CD4-positive, CD25-positive, alpha-beta regulatory T cell (primary cell): ENCODE results near the gene ACP6. TPM values are rescaled to one million over a fixed set of nuclear protein-coding genes. Genes with fewer than 3 reads are reported as not detected.
A peak's percentile ranks its signal among the peaks of the same experiment; 100 is the strongest.

Source experiments
- ATAC-seq, 2 donors: fragments of 150-1000 bp; cut with Tn5 transposase; one replicate each; pipeline ENCODE4 v1.10.0; 2021; ENCODE audit warnings: low read depth in 2 of 2, moderate number of reproducible peaks in 2 of 2, moderate library complexity in 1 of 2
- DNase-seq, 3 donors: peaks; one replicate each; pipeline versions ENCODE4 v3.0.0 to v3.0.0-alpha.2; 2012 to 2022; ENCODE audit warnings: mixed read lengths in 1 of 3
- H3K27ac ChIP-seq: one replicate; pipeline ENCODE4 v1.7.0; 2013; ENCODE audit warnings: mild to moderate bottlenecking, low read length; ENCODE audit not compliant: insufficient read depth, poor library complexity, severe bottlenecking
- H3K27me3 ChIP-seq: one replicate; pipeline ENCODE4 v1.7.0; 2013; ENCODE audit warnings: low read length; ENCODE audit not compliant: control insufficient read depth, insufficient read depth
- H3K36me3 ChIP-seq: one replicate; pipeline ENCODE4 v1.7.0; 2013; ENCODE audit warnings: mild to moderate bottlenecking, low read length, moderate library complexity; ENCODE audit not compliant: control insufficient read depth, insufficient read depth
- H3K4me1 ChIP-seq: 2 replicates; pipeline ENCODE4 v1.7.0; 2013; ENCODE audit warnings: mild to moderate bottlenecking, low read length; ENCODE audit not compliant: insufficient read depth, control insufficient read depth, poor library complexity, severe bottlenecking
- H3K4me3 ChIP-seq: one replicate; pipeline ENCODE4 v1.7.0; 2013; ENCODE audit warnings: low read depth, mild to moderate bottlenecking, low read length, moderate library complexity
- H3K9me3 ChIP-seq, 2 experiments: 1 replicate in 1 of 2; 2 replicates in 1 of 2; pipeline ENCODE4 v1.7.0; 2013; ENCODE audit warnings: low read length in 2 of 2, mild to moderate bottlenecking in 1 of 2, moderate library complexity in 1 of 2; ENCODE audit not compliant: control insufficient read depth in 2 of 2
- H3K27ac Mint-ChIP-seq, 3 donors: one replicate each; pipeline ENCODE4 v1.8.0; 2020 to 2022; ENCODE audit warnings: mild to moderate bottlenecking in 3 of 3, mixed read lengths in 3 of 3, moderate library complexity in 2 of 3
- H3K27me3 Mint-ChIP-seq: one replicate; pipeline ENCODE4 v1.8.0; 2022; ENCODE audit warnings: mild to moderate bottlenecking, mixed read lengths
- H3K36me3 Mint-ChIP-seq: one replicate; pipeline ENCODE4 v1.8.0; 2020; ENCODE audit warnings: mixed read lengths
- H3K4me1 Mint-ChIP-seq, 4 donors: one replicate each; pipeline ENCODE4 v1.8.0; 2020 to 2022; ENCODE audit warnings: mixed read lengths in 4 of 4, mild to moderate bottlenecking in 1 of 4
- H3K4me3 Mint-ChIP-seq, 4 donors: one replicate each; pipeline ENCODE4 v1.8.0; 2020 to 2022; ENCODE audit warnings: mild to moderate bottlenecking in 4 of 4, mixed read lengths in 4 of 4, moderate library complexity in 3 of 4
- H3K9me3 Mint-ChIP-seq, 7 donors: one replicate each; pipeline ENCODE4 v1.8.0; 2020 to 2022; ENCODE audit warnings: mixed read lengths in 7 of 7, mild to moderate bottlenecking in 3 of 7, moderate library complexity in 2 of 7
- polyA plus RNA-seq, 4 donors: library from polyadenylated mRNA; unstranded; fragments of 300-500 nt; fragmentation: Illumina TruSeq; gene quantifications; one replicate each; pipeline ENCODE4 v1.2.3, GENCODE V29; 2021
- total RNA-seq: library from RNA; stranded (reverse); gene quantifications from one replicate; pipeline ENCODE4 v1.2.3, GENCODE V29; 2022

The ACP6 gene
- total and polyA plus RNA-seq, 5 donors from 2014 or later, result 8.9 to 18.5 (median 12.6) TPM

- ATAC-seq (no peak), DNase-seq (no peak)
- no peak overlapping the region for H3K4me3 ChIP-seq
- H3K4me1 ChIP-seq, result peaks cover 10% of the 10 kb centered on the region
- H3K27ac ChIP-seq, result no peak overlapping the region
- Mint-ChIP-seq H3K27me3 (no peaks in the 10 kb centered on the region), H3K27ac (peak overlapping the region in 1 of 3 donors; percentile 72), H3K36me3 (peaks cover 26% of the 10 kb centered on the region), H3K4me1 (peaks cover 0 to 21% (median 14%) of the 10 kb centered on the region in 4 donors), H3K9me3 (peaks cover 0 to 1% (median 0%) of the 10 kb centered on the region in 7 donors), H3K4me3 (no peak overlapping the region)
- peaks cover 6% of the 10 kb centered on the region for H3K36me3 ChIP-seq
- H3K9me3 ChIP-seq, result no peaks in the 10 kb centered on the region
- H3K27me3 ChIP-seq, result no peaks in the 10 kb centered on the region
Measured at GRCh38 chr1:147626739-147627138, 43.6 kb downstream of the ACP6 start.

DNA sequence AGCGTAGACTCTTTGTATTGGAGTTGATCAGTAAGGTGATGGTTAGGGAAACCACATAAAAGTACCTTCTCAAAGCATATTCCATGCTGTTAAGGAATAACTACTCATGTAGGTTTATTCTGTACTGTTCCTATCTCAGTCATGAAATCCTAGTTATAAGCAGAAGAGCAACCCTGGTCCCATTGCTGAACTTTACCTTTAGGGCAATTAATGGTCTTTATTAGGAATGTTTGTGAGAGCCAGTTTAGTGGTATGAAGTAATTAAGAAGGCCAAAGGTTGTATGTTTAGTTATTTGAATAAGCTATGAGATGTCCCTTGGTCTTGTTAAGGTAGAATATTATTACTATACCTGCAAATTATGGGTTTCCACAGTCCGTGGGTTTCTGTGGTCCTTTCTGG, 44.0 kb downstream of the ACP6 start:
- Histone ChIP-seq H3K27ac (no peak overlapping the region), H3K27me3 (no peaks in the 10 kb centered on the region), H3K36me3 (peaks cover 11% of the 10 kb centered on the region), H3K4me3 (no peak overlapping the region), H3K4me1 (peaks cover 10% of the 10 kb centered on the region), H3K9me3 (no peaks in the 10 kb centered on the region)
- peaks cover 0 to 1% (median 0%) of the 10 kb centered on the region in 7 donors for H3K9me3 Mint-ChIP-seq
- peaks cover 26% of the 10 kb centered on the region for H3K36me3 Mint-ChIP-seq
- H3K4me3 Mint-ChIP-seq, result no peak overlapping the region
- peaks cover 0 to 21% (median 14%) of the 10 kb centered on the region in 4 donors for H3K4me1 Mint-ChIP-seq
- H3K27ac Mint-ChIP-seq, result no peak overlapping the region
- no peaks in the 10 kb centered on the region for H3K27me3 Mint-ChIP-seq
- no peak for ATAC-seq
- DNase-seq, result no peak

- H3K4me3 ChIP-seq, result no peak overlapping the region
- Mint-ChIP-seq H3K4me3 (no peak overlapping the region), H3K27me3 (no peaks in the 10 kb centered on the region), H3K9me3 (no peaks in the 10 kb centered on the region), H3K36me3 (peaks cover 30% of the 10 kb centered on the region), H3K4me1 (peaks cover 0 to 20% (median 14%) of the 10 kb centered on the region in 4 donors), H3K27ac (no peak overlapping the region)
- ATAC-seq (no peak), DNase-seq (no peak)
- no peak overlapping the region for H3K27ac ChIP-seq
- H3K27me3 ChIP-seq, result no peaks in the 10 kb centered on the region
- peaks cover 10% of the 10 kb centered on the region for H3K4me1 ChIP-seq
- H3K36me3 ChIP-seq, result peaks cover 12% of the 10 kb centered on the region
- H3K9me3 ChIP-seq, result no peaks in the 10 kb centered on the region
Measured at GRCh38 chr1:147625362-147625995, 44.8 kb downstream of the ACP6 start.

DNA sequence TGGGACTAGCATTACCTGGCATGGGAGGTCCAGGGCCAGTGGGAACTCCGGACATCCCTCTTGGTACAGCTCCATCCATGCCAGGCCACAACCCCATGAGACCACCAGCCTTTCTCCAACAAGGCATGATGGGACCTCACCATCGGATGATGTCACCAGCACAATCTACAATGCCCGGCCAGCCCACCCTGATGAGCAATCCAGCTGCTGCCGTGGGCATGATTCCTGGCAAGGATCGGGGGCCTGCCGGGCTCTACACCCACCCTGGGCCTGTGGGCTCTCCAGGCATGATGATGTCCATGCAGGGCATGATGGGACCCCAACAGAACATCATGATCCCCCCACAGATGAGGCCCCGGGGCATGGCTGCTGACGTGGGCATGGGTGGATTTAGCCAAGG, 45.8 kb downstream of the ACP6 start:
- Histone ChIP-seq H3K4me3 (no peak overlapping the region), H3K4me1 (peaks cover 9% of the 10 kb centered on the region), H3K36me3 (peaks cover 14% of the 10 kb centered on the region), H3K27ac (no peak overlapping the region), H3K27me3 (no peaks in the 10 kb centered on the region), H3K9me3 (no peaks in the 10 kb centered on the region)
- peaks cover 0 to 16% (median 10%) of the 10 kb centered on the region in 4 donors for H3K4me1 Mint-ChIP-seq
- DNase-seq (no peak), ATAC-seq (no peak)
- no peaks in the 10 kb centered on the region for H3K9me3 Mint-ChIP-seq
- no peak overlapping the region for H3K4me3 Mint-ChIP-seq
- no peaks in the 10 kb centered on the region for H3K27me3 Mint-ChIP-seq
- no peak overlapping the region for H3K27ac Mint-ChIP-seq
- H3K36me3 Mint-ChIP-seq, result peaks cover 31% of the 10 kb centered on the region

DNA sequence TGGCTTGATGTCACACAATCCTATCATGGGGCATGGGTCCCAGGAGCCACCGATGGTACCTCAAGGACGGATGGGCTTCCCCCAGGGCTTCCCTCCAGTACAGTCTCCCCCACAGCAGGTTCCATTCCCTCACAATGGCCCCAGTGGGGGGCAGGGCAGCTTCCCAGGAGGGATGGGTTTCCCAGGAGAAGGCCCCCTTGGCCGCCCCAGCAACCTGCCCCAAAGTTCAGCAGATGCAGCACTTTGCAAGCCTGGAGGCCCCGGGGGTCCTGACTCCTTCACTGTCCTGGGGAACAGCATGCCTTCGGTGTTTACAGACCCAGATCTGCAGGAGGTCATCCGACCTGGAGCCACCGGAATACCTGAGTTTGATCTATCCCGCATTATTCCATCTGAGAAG, 46.3 kb downstream of the ACP6 start:
- no peaks in the 10 kb centered on the region for H3K27me3 Mint-ChIP-seq
- H3K4me1 Mint-ChIP-seq, result peaks cover 0 to 12% (median 6%) of the 10 kb centered on the region in 4 donors
- no peak overlapping the region for H3K27ac Mint-ChIP-seq
- Histone ChIP-seq H3K4me3 (no peak overlapping the region), H3K27me3 (no peaks in the 10 kb centered on the region), H3K27ac (no peak overlapping the region), H3K9me3 (no peaks in the 10 kb centered on the region), H3K4me1 (peaks cover 4% of the 10 kb centered on the region), H3K36me3 (peaks cover 15% of the 10 kb centered on the region)
- no peaks in the 10 kb centered on the region for H3K9me3 Mint-ChIP-seq
- ATAC-seq (no peak), DNase-seq (no peak)
- H3K4me3 Mint-ChIP-seq, result no peak overlapping the region
- H3K36me3 Mint-ChIP-seq, result peaks cover 32% of the 10 kb centered on the region

GRCh38 chr1:147622731-147623130, 47.6 kb downstream of the ACP6 start:
- H3K27me3 Mint-ChIP-seq, result no peaks in the 10 kb centered on the region
- peaks cover 0 to 17% (median 12%) of the 10 kb centered on the region in 4 donors for H3K4me1 Mint-ChIP-seq
- peak overlapping the region in 1 of 3 donors; percentile 1 for H3K27ac Mint-ChIP-seq
- H3K9me3 ChIP-seq, result no peaks in the 10 kb centered on the region
- H3K27me3 ChIP-seq, result no peaks in the 10 kb centered on the region
- no peak overlapping the region for H3K4me3 Mint-ChIP-seq
- no peak for ATAC-seq
- no peaks in the 10 kb centered on the region for H3K9me3 Mint-ChIP-seq
- peaks cover 22% of the 10 kb centered on the region for H3K36me3 ChIP-seq
- peaks cover 11% of the 10 kb centered on the region for H3K4me1 ChIP-seq
- peaks cover 45% of the 10 kb centered on the region for H3K36me3 Mint-ChIP-seq
- no peak overlapping the region for H3K4me3 ChIP-seq
- H3K27ac ChIP-seq, result no peak overlapping the region
- DNase-seq, result no peak

DNA sequence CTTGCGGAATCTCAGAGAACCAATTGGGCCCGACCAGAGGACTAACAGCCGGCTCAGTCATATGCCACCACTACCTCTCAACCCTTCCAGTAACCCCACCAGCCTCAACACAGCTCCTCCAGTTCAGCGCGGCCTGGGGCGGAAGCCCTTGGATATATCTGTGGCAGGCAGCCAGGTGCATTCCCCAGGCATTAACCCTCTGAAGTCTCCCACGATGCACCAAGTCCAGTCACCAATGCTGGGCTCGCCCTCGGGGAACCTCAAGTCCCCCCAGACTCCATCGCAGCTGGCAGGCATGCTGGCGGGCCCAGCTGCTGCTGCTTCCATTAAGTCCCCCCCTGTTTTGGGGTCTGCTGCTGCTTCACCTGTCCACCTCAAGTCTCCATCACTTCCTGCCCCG, 49.8 kb downstream of the ACP6 start:
- ATAC-seq (no peak), DNase-seq (no peak)
- Histone ChIP-seq H3K9me3 (no peaks in the 10 kb centered on the region), H3K4me3 (no peak overlapping the region), H3K4me1 (peaks cover 7% of the 10 kb centered on the region), H3K27ac (no peak overlapping the region), H3K36me3 (peaks cover 33% of the 10 kb centered on the region), H3K27me3 (no peaks in the 10 kb centered on the region)
- Mint-ChIP-seq H3K27ac (peak overlapping the region in 1 of 3 donors; percentile 27), H3K36me3 (peaks cover 50% of the 10 kb centered on the region), H3K9me3 (no peaks in the 10 kb centered on the region), H3K4me1 (peaks cover 0 to 20% (median 14%) of the 10 kb centered on the region in 4 donors), H3K4me3 (no peak overlapping the region), H3K27me3 (no peaks in the 10 kb centered on the region)

- H3K4me3 Mint-ChIP-seq, result no peak overlapping the region
- DNase-seq (no peak), ATAC-seq (no peak)
- no peaks in the 10 kb centered on the region for H3K27me3 Mint-ChIP-seq
- no peak overlapping the region for H3K4me3 ChIP-seq
- H3K4me1 ChIP-seq, result peaks cover 7% of the 10 kb centered on the region
- peaks cover 47% of the 10 kb centered on the region for H3K36me3 Mint-ChIP-seq
- H3K4me1 Mint-ChIP-seq, result peaks cover 0 to 21% (median 13%) of the 10 kb centered on the region in 4 donors
- H3K27me3 ChIP-seq, result no peaks in the 10 kb centered on the region
- peaks cover 35% of the 10 kb centered on the region for H3K36me3 ChIP-seq
- H3K9me3 Mint-ChIP-seq, result no peaks in the 10 kb centered on the region
- H3K27ac ChIP-seq, result no peak overlapping the region
- H3K9me3 ChIP-seq, result no peaks in the 10 kb centered on the region
- H3K27ac Mint-ChIP-seq, result no peak overlapping the region
Measured at GRCh38 chr1:147619741-147620140, 50.6 kb downstream of the ACP6 start.
